ENCODE measurements around the gene VPS26A. TPM values are rescaled to one million over a fixed set of nuclear protein-coding genes. Genes with fewer than 3 reads are reported as not detected.
A peak's percentile ranks its signal among the peaks of the same experiment; 100 is the strongest.

Gene VPS26A
- total and polyA plus RNA-seq, 2 experiments from 2014 or later, result 29.0 to 41.6 TPM

DNA sequence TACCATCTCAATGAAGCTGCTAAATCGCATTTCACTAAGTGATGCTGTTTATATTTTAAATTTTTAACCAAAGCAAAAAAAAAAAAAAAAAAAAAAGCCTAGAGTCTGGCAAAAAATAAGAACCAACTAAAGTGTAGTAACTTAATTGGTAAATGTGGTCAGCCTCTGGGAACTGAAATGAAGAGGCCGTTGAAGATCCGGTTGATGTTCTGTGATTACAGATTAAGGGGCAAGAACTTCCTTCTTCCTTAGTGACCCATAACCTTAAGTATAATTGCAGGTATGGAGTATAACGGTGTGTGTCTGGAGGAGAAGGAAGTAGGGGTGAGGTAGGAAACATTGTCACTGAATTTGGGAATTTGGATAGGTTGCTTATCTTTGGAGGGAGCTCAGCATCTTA lies 43.8 kb upstream of the VPS26A start (continued):
- TF ChIP-seq, protein P1, sequence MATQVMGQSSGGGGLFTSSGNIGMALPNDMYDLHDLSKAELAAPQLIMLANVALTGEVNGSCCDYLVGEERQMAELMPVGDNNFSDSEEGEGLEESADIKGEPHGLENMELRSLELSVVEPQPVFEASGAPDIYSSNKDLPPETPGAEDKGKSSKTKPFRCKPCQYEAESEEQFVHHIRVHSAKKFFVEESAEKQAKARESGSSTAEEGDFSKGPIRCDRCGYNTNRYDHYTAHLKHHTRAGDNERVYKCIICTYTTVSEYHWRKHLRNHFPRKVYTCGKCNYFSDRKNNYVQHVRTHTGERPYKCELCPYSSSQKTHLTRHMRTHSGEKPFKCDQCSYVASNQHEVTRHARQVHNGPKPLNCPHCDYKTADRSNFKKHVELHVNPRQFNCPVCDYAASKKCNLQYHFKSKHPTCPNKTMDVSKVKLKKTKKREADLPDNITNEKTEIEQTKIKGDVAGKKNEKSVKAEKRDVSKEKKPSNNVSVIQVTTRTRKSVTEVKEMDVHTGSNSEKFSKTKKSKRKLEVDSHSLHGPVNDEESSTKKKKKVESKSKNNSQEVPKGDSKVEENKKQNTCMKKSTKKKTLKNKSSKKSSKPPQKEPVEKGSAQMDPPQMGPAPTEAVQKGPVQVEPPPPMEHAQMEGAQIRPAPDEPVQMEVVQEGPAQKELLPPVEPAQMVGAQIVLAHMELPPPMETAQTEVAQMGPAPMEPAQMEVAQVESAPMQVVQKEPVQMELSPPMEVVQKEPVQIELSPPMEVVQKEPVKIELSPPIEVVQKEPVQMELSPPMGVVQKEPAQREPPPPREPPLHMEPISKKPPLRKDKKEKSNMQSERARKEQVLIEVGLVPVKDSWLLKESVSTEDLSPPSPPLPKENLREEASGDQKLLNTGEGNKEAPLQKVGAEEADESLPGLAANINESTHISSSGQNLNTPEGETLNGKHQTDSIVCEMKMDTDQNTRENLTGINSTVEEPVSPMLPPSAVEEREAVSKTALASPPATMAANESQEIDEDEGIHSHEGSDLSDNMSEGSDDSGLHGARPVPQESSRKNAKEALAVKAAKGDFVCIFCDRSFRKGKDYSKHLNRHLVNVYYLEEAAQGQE (IDR thresholded peaks at IDR 0.05; ENCODE audit: unreplicated experiment), result no peak
- TF ChIP-seq, protein P2, sequence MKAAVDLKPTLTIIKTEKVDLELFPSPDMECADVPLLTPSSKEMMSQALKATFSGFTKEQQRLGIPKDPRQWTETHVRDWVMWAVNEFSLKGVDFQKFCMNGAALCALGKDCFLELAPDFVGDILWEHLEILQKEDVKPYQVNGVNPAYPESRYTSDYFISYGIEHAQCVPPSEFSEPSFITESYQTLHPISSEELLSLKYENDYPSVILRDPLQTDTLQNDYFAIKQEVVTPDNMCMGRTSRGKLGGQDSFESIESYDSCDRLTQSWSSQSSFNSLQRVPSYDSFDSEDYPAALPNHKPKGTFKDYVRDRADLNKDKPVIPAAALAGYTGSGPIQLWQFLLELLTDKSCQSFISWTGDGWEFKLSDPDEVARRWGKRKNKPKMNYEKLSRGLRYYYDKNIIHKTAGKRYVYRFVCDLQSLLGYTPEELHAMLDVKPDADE (IDR thresholded peaks at IDR 0.05), result no peak
- TF ChIP-seq JUNB (IDR thresholded peaks at IDR 0.05; ENCODE audit: unreplicated experiment) (no peak), STAT1 (IDR thresholded peaks at IDR 0.05; ENCODE audit: unreplicated experiment) (no peak), NANOG (IDR thresholded peaks at IDR 0.05; ENCODE audit: borderline replicate concordance) (no peak)
- TF ChIP-seq, protein P3, sequence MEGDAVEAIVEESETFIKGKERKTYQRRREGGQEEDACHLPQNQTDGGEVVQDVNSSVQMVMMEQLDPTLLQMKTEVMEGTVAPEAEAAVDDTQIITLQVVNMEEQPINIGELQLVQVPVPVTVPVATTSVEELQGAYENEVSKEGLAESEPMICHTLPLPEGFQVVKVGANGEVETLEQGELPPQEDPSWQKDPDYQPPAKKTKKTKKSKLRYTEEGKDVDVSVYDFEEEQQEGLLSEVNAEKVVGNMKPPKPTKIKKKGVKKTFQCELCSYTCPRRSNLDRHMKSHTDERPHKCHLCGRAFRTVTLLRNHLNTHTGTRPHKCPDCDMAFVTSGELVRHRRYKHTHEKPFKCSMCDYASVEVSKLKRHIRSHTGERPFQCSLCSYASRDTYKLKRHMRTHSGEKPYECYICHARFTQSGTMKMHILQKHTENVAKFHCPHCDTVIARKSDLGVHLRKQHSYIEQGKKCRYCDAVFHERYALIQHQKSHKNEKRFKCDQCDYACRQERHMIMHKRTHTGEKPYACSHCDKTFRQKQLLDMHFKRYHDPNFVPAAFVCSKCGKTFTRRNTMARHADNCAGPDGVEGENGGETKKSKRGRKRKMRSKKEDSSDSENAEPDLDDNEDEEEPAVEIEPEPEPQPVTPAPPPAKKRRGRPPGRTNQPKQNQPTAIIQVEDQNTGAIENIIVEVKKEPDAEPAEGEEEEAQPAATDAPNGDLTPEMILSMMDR (conservative IDR thresholded peaks at IDR 0.05; ENCODE audit: low read depth in 2 of 2), result no peak

DNA sequence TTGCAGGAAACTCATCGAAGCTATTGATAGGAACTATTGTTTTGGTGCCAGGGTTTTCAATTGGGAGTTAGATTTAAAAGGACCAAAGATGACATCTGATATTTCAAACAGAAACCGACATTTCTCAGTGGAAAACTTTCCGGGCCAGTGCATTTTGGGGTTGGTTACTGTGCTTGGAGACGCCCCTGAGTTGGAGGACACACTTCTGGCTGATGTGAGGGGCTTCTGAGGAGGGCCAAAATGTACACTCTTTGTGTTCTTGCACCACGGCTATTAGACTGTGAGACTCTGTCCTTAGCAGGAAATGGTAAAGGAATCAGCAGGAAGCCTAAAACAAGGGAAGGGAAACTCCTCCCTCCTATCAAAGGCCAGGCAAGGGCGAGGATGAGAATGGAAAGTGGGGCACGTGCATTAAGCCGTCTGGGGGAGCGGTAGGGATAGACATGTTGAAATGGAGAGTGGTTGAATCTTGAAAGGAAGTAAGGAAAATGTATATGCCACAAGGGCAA lies 37.9 kb upstream of the VPS26A start:
- H3K9me3 Mint-ChIP-seq, result no peaks in the 10 kb centered on the region
- no peaks in the 10 kb centered on the region for H3K27me3 ChIP-seq (ENCODE audit: insufficient read depth)
- peak overlapping the region; percentile 59; the same call in 1 of the 2 replicates for H3K4me2 ChIP-seq
- H3K4me3 ChIP-seq, result no peak overlapping the region
- H2AFZ ChIP-seq, result peak overlapping the region; percentile 96
- TF ChIP-seq, protein P4, sequence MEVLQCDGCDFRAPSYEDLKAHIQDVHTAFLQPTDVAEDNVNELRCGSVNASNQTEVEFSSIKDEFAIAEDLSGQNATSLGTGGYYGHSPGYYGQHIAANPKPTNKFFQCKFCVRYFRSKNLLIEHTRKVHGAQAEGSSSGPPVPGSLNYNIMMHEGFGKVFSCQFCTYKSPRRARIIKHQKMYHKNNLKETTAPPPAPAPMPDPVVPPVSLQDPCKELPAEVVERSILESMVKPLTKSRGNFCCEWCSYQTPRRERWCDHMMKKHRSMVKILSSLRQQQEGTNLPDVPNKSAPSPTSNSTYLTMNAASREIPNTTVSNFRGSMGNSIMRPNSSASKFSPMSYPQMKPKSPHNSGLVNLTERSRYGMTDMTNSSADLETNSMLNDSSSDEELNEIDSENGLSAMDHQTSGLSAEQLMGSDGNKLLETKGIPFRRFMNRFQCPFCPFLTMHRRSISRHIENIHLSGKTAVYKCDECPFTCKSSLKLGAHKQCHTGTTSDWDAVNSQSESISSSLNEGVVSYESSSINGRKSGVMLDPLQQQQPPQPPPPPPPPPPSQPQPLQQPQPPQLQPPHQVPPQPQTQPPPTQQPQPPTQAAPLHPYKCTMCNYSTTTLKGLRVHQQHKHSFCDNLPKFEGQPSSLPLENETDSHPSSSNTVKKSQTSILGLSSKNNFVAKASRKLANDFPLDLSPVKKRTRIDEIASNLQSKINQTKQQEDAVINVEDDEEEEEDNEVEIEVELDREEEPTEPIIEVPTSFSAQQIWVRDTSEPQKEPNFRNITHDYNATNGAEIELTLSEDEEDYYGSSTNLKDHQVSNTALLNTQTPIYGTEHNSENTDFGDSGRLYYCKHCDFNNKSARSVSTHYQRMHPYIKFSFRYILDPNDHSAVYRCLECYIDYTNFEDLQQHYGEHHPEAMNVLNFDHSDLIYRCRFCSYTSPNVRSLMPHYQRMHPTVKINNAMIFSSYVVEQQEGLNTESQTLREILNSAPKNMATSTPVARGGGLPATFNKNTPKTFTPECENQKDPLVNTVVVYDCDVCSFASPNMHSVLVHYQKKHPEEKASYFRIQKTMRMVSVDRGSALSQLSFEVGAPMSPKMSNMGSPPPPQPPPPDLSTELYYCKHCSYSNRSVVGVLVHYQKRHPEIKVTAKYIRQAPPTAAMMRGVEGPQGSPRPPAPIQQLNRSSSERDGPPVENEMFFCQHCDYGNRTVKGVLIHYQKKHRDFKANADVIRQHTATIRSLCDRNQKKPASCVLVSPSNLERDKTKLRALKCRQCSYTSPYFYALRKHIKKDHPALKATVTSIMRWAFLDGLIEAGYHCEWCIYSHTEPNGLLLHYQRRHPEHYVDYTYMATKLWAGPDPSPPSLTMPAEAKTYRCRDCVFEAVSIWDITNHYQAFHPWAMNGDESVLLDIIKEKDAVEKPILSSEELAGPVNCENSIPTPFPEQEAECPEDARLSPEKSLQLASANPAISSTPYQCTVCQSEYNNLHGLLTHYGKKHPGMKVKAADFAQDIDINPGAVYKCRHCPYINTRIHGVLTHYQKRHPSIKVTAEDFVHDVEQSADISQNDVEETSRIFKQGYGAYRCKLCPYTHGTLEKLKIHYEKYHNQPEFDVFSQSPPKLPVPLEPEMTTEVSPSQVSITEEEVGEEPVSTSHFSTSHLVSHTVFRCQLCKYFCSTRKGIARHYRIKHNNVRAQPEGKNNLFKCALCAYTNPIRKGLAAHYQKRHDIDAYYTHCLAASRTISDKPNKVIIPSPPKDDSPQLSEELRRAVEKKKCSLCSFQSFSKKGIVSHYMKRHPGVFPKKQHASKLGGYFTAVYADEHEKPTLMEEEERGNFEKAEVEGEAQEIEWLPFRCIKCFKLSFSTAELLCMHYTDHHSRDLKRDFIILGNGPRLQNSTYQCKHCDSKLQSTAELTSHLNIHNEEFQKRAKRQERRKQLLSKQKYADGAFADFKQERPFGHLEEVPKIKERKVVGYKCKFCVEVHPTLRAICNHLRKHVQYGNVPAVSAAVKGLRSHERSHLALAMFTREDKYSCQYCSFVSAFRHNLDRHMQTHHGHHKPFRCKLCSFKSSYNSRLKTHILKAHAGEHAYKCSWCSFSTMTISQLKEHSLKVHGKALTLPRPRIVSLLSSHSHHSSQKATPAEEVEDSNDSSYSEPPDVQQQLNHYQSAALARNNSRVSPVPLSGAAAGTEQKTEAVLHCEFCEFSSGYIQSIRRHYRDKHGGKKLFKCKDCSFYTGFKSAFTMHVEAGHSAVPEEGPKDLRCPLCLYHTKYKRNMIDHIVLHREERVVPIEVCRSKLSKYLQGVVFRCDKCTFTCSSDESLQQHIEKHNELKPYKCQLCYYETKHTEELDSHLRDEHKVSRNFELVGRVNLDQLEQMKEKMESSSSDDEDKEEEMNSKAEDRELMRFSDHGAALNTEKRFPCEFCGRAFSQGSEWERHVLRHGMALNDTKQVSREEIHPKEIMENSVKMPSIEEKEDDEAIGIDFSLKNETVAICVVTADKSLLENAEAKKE (CRISPR knock-in tag; IDR thresholded peaks at IDR 0.05), result no peak
- no peak for TF ChIP-seq CREB1 (CRISPR knock-in tag; IDR thresholded peaks at IDR 0.05; ENCODE audit: low read depth)
- no peak for TF ChIP-seq JUNB (IDR thresholded peaks at IDR 0.05; ENCODE audit: unreplicated experiment)
- no peaks in the 10 kb centered on the region for H4K20me1 ChIP-seq (replicated peaks; ENCODE audit: insufficient read depth)
- H3K4me1 ChIP-seq (ENCODE audit: insufficient read depth), result peaks cover 9% of the 10 kb centered on the region
- 0 out of 3 replicates have a peak overlapping the region, but pooled peaks have one; percentile 7 for H3K4me3 Mint-ChIP-seq
- no peak overlapping the region for H3K27ac ChIP-seq (ENCODE audit: low read depth)
- peaks cover 2% of the 10 kb centered on the region for H3K27me3 Mint-ChIP-seq (ENCODE audit: insufficient read depth, low read depth, poor library complexity)
- no peaks in the 10 kb centered on the region for H3K9me2 ChIP-seq (ENCODE audit: insufficient read depth)
- H3F3A ChIP-seq (replicated peaks; ENCODE audit: low read depth), result no peaks in the 10 kb centered on the region
- no peaks in the 10 kb centered on the region for H3K36me3 Mint-ChIP-seq (ENCODE audit: low read depth)
- 0 out of 2 replicates have a peak overlapping the region, but pooled peaks have one; percentile 2 for H3K27ac Mint-ChIP-seq
- peak; percentile 54 for DNase-seq (ENCODE audit: low spot score)
- peaks cover 13% of the 10 kb centered on the region for H3K4me1 Mint-ChIP-seq
- peak; percentile 88 for ATAC-seq
- no peaks in the 10 kb centered on the region for H3K36me3 ChIP-seq (ENCODE audit: insufficient read depth)
- H3K79me2 ChIP-seq (replicated peaks; ENCODE audit: insufficient read depth), result no peaks in the 10 kb centered on the region

Data from GM23338 (cell line).